ENCODE results near the gene CPT1C.

DNA sequence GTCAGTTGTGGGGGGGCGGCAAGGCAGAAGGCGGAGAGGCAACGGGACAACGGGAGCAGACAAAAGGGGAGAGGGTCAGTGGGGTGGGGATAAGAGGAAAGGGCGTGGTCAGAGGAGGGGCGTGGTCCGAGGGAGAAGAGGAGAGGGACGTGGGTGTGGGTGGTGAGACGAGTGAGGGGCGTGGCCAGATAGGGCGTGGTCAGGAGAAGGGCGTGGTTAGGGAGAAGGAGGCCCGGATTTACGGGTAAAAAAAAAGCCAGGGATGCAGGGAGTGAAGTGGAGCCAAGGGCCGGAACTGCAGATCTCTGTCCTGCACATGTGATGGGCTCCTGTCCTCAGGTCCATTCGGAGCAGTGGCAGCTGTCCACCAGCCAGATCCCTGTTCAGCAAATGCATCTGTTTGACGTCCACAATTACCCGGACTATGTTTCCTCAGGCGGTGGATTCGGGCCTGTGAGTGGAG, 21.5 kb downstream of the CPT1C start:
- TF ChIP-seq, protein P1, sequence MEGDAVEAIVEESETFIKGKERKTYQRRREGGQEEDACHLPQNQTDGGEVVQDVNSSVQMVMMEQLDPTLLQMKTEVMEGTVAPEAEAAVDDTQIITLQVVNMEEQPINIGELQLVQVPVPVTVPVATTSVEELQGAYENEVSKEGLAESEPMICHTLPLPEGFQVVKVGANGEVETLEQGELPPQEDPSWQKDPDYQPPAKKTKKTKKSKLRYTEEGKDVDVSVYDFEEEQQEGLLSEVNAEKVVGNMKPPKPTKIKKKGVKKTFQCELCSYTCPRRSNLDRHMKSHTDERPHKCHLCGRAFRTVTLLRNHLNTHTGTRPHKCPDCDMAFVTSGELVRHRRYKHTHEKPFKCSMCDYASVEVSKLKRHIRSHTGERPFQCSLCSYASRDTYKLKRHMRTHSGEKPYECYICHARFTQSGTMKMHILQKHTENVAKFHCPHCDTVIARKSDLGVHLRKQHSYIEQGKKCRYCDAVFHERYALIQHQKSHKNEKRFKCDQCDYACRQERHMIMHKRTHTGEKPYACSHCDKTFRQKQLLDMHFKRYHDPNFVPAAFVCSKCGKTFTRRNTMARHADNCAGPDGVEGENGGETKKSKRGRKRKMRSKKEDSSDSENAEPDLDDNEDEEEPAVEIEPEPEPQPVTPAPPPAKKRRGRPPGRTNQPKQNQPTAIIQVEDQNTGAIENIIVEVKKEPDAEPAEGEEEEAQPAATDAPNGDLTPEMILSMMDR (IDR thresholded peaks at IDR 0.05): no peak
- TF ChIP-seq ZFX (IDR thresholded peaks at IDR 0.05; ENCODE audit: borderline replicate concordance): no peak
